GM23338 (cell line): ENCODE measurements around the gene EPHA10. TPM values are rescaled to one million over a fixed set of nuclear protein-coding genes. Genes with fewer than 3 reads are reported as not detected.
A peak's percentile ranks its signal among the peaks of the same experiment; 100 is the strongest.

Experiments
- ATAC-seq: fragments of 200-7000 bp; cut with Tn5 transposase; 3 replicates; pipeline ENCODE4 v1.9.1; 2020
- DNase-seq: peaks from one replicate; pipeline ENCODE4 v3.0.0-alpha.2; 2015; ENCODE audit warnings: low spot score
- H2AFZ ChIP-seq: fragments of 200-600 bp; sonication (generic); 2 replicates; pipeline ENCODE4 v1.8.0; 2016; ENCODE audit warnings: antibody characterized with exemption, mild to moderate bottlenecking, moderate library complexity
- H3F3A ChIP-seq: fragments of 200-600 bp; sonication (generic); replicated peaks from 2 replicates; pipeline ENCODE4 v1.8.0; 2017; ENCODE audit warnings: antibody characterized with exemption, mixed run types, low read depth
- H3K27ac ChIP-seq: fragments of 200-600 bp; sonication (generic); 2 replicates; pipeline ENCODE4 v1.6.1; 2016; ENCODE audit warnings: low read depth
- H3K27me3 ChIP-seq: fragments of 200-600 bp; sonication (generic); 2 replicates; pipeline ENCODE4 v1.8.0; 2016; ENCODE audit warnings: mild to moderate bottlenecking, mixed run types, moderate library complexity; ENCODE audit not compliant: insufficient read depth
- H3K36me3 ChIP-seq: fragments of 200-600 bp; sonication (generic); 2 replicates; pipeline ENCODE4 v1.8.0; 2016; ENCODE audit warnings: mild to moderate bottlenecking; ENCODE audit not compliant: insufficient read depth
- H3K4me1 ChIP-seq: fragments of 200-600 bp; sonication (generic); 2 replicates; pipeline ENCODE4 v1.8.0; 2016; ENCODE audit warnings: mild to moderate bottlenecking, moderate library complexity; ENCODE audit not compliant: insufficient read depth
- H3K4me2 ChIP-seq: fragments of 200-600 bp; sonication (generic); 2 replicates; pipeline ENCODE4 v1.7.1; 2017; ENCODE audit warnings: mixed run types
- H3K4me3 ChIP-seq: fragments of 200-600 bp; sonication (generic); 2 replicates; pipeline ENCODE4 v1.6.1; 2016; ENCODE audit warnings: mixed run types
- H3K79me2 ChIP-seq: fragments of 200-600 bp; sonication (generic); replicated peaks from 2 replicates; pipeline ENCODE4 v1.8.0; 2017; ENCODE audit warnings: mild to moderate bottlenecking; ENCODE audit not compliant: insufficient read depth
- H3K9me2 ChIP-seq: fragments of 200-600 bp; sonication (generic); 2 replicates; pipeline ENCODE4 v1.8.0; 2017; ENCODE audit not compliant: insufficient read depth
- H4K20me1 ChIP-seq: fragments of 200-600 bp; sonication (generic); replicated peaks from 2 replicates; pipeline ENCODE4 v1.8.0; 2017; ENCODE audit warnings: mild to moderate bottlenecking; ENCODE audit not compliant: insufficient read depth
- H3K27ac Mint-ChIP-seq: 2 replicates; pipeline ENCODE4 v1.8.0; 2020; ENCODE audit warnings: inconsistent platforms, mild to moderate bottlenecking, moderate library complexity, mixed read lengths
- H3K27me3 Mint-ChIP-seq: 3 replicates; pipeline ENCODE4 v1.8.0; 2022; ENCODE audit warnings: low read depth, mild to moderate bottlenecking, moderate library complexity, mixed read lengths, inconsistent platforms; ENCODE audit not compliant: insufficient read depth, poor library complexity
- H3K36me3 Mint-ChIP-seq: 3 replicates; pipeline ENCODE4 v1.8.0; 2021; ENCODE audit warnings: low read depth, mild to moderate bottlenecking, inconsistent platforms, moderate library complexity, mixed read lengths
- H3K4me1 Mint-ChIP-seq: 3 replicates; pipeline ENCODE4 v1.8.0; 2020; ENCODE audit warnings: mild to moderate bottlenecking, inconsistent platforms, mixed read lengths
- H3K4me3 Mint-ChIP-seq: 3 replicates; pipeline ENCODE4 v1.8.0; 2021; ENCODE audit warnings: moderate library complexity, mild to moderate bottlenecking, inconsistent platforms, mixed read lengths
- H3K9me3 Mint-ChIP-seq: 3 replicates; pipeline ENCODE4 v1.8.0; 2020; ENCODE audit warnings: moderate library complexity, mild to moderate bottlenecking, inconsistent platforms, mixed read lengths
- CREB1 ChIP-seq: fragments of 250-450 bp; sonication (Bioruptor Pico); IDR thresholded peaks from 2 replicates; pipeline ENCODE4 v1.5.0; 2020; ENCODE audit warnings: low read depth, mild to moderate bottlenecking, moderate library complexity
- CTCF ChIP-seq, 2 experiments: fragments of 200-600 bp in 1 of 2; sonication (generic) in 1 of 2; conservative IDR thresholded peaks; 2 replicates each; pipeline versions ENCODE4 v1.5.1 to v1.6.1; 2016 to 2017; ENCODE audit warnings: antibody characterized with exemption in 2 of 2, low read depth in 2 of 2, mild to moderate bottlenecking in 2 of 2, moderate library complexity in 1 of 2
- ETS1 ChIP-seq: IDR thresholded peaks from 2 replicates; pipeline ENCODE4 v1.6.1; 2016; ENCODE audit warnings: antibody characterized with exemption
- EZH2phosphoT487 ChIP-seq: fragments of 200-600 bp; sonication (generic); IDR thresholded peaks from one replicate; pipeline ENCODE4 v1.8.1; 2018; ENCODE audit warnings: antibody characterized with exemption; ENCODE audit not compliant: unreplicated experiment
- JUNB ChIP-seq: IDR thresholded peaks from one replicate; pipeline ENCODE4 v1.6.1; 2016; ENCODE audit warnings: antibody characterized with exemption; ENCODE audit not compliant: unreplicated experiment
- NANOG ChIP-seq: IDR thresholded peaks from 2 replicates; pipeline ENCODE4 v1.6.1; 2016; ENCODE audit warnings: antibody characterized with exemption, borderline replicate concordance
- ZNF114 ChIP-seq: fragments of 250-450 bp; sonication (Bioruptor Pico); IDR thresholded peaks from 2 replicates; pipeline ENCODE4 v1.5.0; 2020; ENCODE audit warnings: mild to moderate bottlenecking, moderate library complexity
- polyA plus RNA-seq: library from polyadenylated mRNA; unstranded; fragments of >200 nt; fragmentation: Nextera tagmentation; extraction: Ambion mirVana; gene quantifications from 2 replicates; pipeline ENCODE4 v1.2.1, GENCODE V29; 2016
- total RNA-seq: library from RNA; depleted of rRNA; stranded (reverse); fragments of >200 nt; shearing (Covaris generic); gene quantifications from 2 replicates; pipeline ENCODE4 v1.2.3, GENCODE V29; 2014
- TF ChIP-seq, protein P1 (sequence below): IDR thresholded peaks from one replicate; pipeline ENCODE4 v1.6.1; 2018; ENCODE audit warnings: antibody characterized with exemption; ENCODE audit not compliant: unreplicated experiment

EPHA10 gene
- total and polyA plus RNA-seq, 2 experiments from 2014 or later: 0.76 to 2.4 TPM

- Histone ChIP-seq H4K20me1 (peaks cover 27% of the 10 kb centered on the region; the same call in 1 of the 2 replicates), H3K4me2 (peak overlapping the region; percentile 97), H3K4me3 (peak overlapping the region; percentile 81), H3K4me1 (peaks cover 14% of the 10 kb centered on the region; the same call in 1 of the 2 replicates), H3K36me3 (peaks cover 29% of the 10 kb centered on the region), H2AFZ (peak overlapping the region; percentile 99), H3K9me2 (no peaks in the 10 kb centered on the region), H3K27ac (peak overlapping the region; percentile 68; the same call in 1 of the 2 replicates), H3K27me3 (no peaks in the 10 kb centered on the region), H3K79me2 (peaks cover 42% of the 10 kb centered on the region), H3F3A (no peaks in the 10 kb centered on the region)
- Mint-ChIP-seq H3K4me3 (peak overlapping the region; percentile 99), H3K36me3 (peaks cover 39% of the 10 kb centered on the region), H3K27me3 (peaks cover 8% of the 10 kb centered on the region), H3K9me3 (no peaks in the 10 kb centered on the region; the same call in 2 of the 3 replicates), H3K27ac (peak overlapping the region; percentile 96), H3K4me1 (peaks cover 18% of the 10 kb centered on the region)
- TF ChIP-seq CTCF (conservative IDR thresholded peaks at IDR 0.05; ENCODE audit: low read depth in 2 of 2): no peak
- TF ChIP-seq CREB1 (CRISPR knock-in tag): no peak
- TF ChIP-seq NANOG: no peak
- TF ChIP-seq ETS1: no peak
- TF ChIP-seq, protein P1, sequence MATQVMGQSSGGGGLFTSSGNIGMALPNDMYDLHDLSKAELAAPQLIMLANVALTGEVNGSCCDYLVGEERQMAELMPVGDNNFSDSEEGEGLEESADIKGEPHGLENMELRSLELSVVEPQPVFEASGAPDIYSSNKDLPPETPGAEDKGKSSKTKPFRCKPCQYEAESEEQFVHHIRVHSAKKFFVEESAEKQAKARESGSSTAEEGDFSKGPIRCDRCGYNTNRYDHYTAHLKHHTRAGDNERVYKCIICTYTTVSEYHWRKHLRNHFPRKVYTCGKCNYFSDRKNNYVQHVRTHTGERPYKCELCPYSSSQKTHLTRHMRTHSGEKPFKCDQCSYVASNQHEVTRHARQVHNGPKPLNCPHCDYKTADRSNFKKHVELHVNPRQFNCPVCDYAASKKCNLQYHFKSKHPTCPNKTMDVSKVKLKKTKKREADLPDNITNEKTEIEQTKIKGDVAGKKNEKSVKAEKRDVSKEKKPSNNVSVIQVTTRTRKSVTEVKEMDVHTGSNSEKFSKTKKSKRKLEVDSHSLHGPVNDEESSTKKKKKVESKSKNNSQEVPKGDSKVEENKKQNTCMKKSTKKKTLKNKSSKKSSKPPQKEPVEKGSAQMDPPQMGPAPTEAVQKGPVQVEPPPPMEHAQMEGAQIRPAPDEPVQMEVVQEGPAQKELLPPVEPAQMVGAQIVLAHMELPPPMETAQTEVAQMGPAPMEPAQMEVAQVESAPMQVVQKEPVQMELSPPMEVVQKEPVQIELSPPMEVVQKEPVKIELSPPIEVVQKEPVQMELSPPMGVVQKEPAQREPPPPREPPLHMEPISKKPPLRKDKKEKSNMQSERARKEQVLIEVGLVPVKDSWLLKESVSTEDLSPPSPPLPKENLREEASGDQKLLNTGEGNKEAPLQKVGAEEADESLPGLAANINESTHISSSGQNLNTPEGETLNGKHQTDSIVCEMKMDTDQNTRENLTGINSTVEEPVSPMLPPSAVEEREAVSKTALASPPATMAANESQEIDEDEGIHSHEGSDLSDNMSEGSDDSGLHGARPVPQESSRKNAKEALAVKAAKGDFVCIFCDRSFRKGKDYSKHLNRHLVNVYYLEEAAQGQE: no peak
- TF ChIP-seq ZNF114 (CRISPR knock-in tag): no peak
- TF ChIP-seq EZH2phosphoT487: no peak
- TF ChIP-seq JUNB: no peak
- ATAC-seq: 0 out of 3 replicates have a peak, but pooled peaks have one; percentile 0
- peak; percentile 39 for DNase-seq
Measured at GRCh38 chr1:37692834-37693175, 72.1 kb downstream of the EPHA10 start.
